ENCODE data around the gene DCHS2. TPM values are rescaled to one million over a fixed set of nuclear protein-coding genes. Genes with fewer than 3 reads are reported as not detected.

The DCHS2 gene
- total RNA-seq, 2 experiments from 2014 or later: not detected

DNA sequence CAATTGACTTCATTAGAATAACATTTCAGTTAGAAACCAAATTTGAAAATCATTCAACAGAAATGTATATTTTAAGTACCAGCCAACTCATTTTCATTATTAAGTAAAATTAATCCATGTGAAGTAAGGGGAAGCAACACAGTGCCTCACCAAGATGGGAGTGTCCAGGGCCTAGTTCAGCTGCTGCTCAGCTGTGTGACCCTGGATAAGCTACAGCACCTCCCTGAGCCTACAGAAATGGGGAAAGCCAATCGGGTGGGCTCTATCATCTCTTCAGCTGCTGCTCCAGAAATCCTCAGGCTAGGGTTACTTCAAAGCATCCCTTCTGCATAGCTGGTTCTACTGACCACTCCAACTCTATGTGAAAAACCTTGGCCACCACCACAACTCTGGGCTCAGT, 18.7 kb downstream of the DCHS2 start:
- no peak for TF ChIP-seq EZH2phosphoT487 (IDR thresholded peaks at IDR 0.05; ENCODE audit: borderline replicate concordance, low read depth, low read length)
- TF ChIP-seq, protein P1, sequence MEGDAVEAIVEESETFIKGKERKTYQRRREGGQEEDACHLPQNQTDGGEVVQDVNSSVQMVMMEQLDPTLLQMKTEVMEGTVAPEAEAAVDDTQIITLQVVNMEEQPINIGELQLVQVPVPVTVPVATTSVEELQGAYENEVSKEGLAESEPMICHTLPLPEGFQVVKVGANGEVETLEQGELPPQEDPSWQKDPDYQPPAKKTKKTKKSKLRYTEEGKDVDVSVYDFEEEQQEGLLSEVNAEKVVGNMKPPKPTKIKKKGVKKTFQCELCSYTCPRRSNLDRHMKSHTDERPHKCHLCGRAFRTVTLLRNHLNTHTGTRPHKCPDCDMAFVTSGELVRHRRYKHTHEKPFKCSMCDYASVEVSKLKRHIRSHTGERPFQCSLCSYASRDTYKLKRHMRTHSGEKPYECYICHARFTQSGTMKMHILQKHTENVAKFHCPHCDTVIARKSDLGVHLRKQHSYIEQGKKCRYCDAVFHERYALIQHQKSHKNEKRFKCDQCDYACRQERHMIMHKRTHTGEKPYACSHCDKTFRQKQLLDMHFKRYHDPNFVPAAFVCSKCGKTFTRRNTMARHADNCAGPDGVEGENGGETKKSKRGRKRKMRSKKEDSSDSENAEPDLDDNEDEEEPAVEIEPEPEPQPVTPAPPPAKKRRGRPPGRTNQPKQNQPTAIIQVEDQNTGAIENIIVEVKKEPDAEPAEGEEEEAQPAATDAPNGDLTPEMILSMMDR (conservative IDR thresholded peaks at IDR 0.05; ENCODE audit: low read length): no peak
- intact Hi-C loops (cut with micrococcal nuclease; ENCODE audit: unreplicated experiment): no loop called here
- no TSS peak for BruUV-seq (replicated peaks)
- Histone ChIP-seq H2AFZ (ENCODE audit: low read length) (no peak overlapping the region), H3K9me3 (ENCODE audit: low read length) (no peaks in the 10 kb centered on the region), H3K9me2 (ENCODE audit: insufficient read depth, low read length) (no peaks in the 10 kb centered on the region), H3K4me2 (ENCODE audit: low read length) (no peak overlapping the region), H3K36me3 (ENCODE audit: insufficient read depth, low read length) (no peaks in the 10 kb centered on the region), H3K79me2 (ENCODE audit: insufficient read depth, low read depth, low read length) (no peaks in the 10 kb centered on the region), H3K27ac (ENCODE audit: low read depth, low read length, poor library complexity, severe bottlenecking) (no peak overlapping the region), H3K4me3 (ENCODE audit: low read depth, low read length, poor library complexity, severe bottlenecking) (no peak overlapping the region), H4K20me1 (ENCODE audit: insufficient read depth, low read length) (no peaks in the 10 kb centered on the region), H3K4me1 (ENCODE audit: insufficient read depth, low read length, poor library complexity, severe bottlenecking) (no peaks in the 10 kb centered on the region)
- no peak for DNase-seq (ENCODE audit: low spot score)
- CTCF ChIA-PET (ENCODE audit: unreplicated experiment): no interaction called here
- POLR2A ChIA-PET: interaction anchor here (1.2 kb wide), 1 partner anchor 9 kb away, joined by 3 read pairs; no protein-coding TSS in a partner anchor

- no peak for DNase-seq (ENCODE audit: low spot score)
- TF ChIP-seq EZH2phosphoT487 (IDR thresholded peaks at IDR 0.05; ENCODE audit: borderline replicate concordance, low read depth, low read length): no peak
- TF ChIP-seq, protein P1 (conservative IDR thresholded peaks at IDR 0.05; ENCODE audit: low read length): no peak
- no peak overlapping the region for H2AFZ ChIP-seq (ENCODE audit: low read length)
- H3K36me3 ChIP-seq (ENCODE audit: insufficient read depth, low read length): no peaks in the 10 kb centered on the region
- BruUV-seq (replicated peaks): no TSS peak
- ChIA-PET POLR2A (interaction anchor here (0.8 to 1.2 kb wide), 2 partner anchors 10 to 12 kb away, joined by 3 read pairs; no protein-coding TSS in a partner anchor), CTCF (ENCODE audit: unreplicated experiment) (interaction anchor here (1.0 kb wide), 1 partner anchor 11 kb away, joined by 3 read pairs; no protein-coding TSS in a partner anchor)
- no peak overlapping the region for H3K27ac ChIP-seq (ENCODE audit: low read depth, low read length, poor library complexity, severe bottlenecking)
- no peak overlapping the region for H3K4me2 ChIP-seq (ENCODE audit: low read length)
- no peaks in the 10 kb centered on the region for H3K9me2 ChIP-seq (ENCODE audit: insufficient read depth, low read length)
- H3K4me1 ChIP-seq (ENCODE audit: insufficient read depth, low read length, poor library complexity, severe bottlenecking): no peaks in the 10 kb centered on the region
- no peaks in the 10 kb centered on the region for H4K20me1 ChIP-seq (ENCODE audit: insufficient read depth, low read length)
- H3K4me3 ChIP-seq (ENCODE audit: low read depth, low read length, poor library complexity, severe bottlenecking): no peak overlapping the region
- H3K79me2 ChIP-seq (ENCODE audit: insufficient read depth, low read depth, low read length): no peaks in the 10 kb centered on the region
- intact Hi-C loops (cut with micrococcal nuclease; ENCODE audit: unreplicated experiment): no loop called here
- no peaks in the 10 kb centered on the region for H3K9me3 ChIP-seq (ENCODE audit: low read length)
These were observed 19.9 kb downstream of the DCHS2 start for GRCh38 chr4:154471526-154472331.

DNA sequence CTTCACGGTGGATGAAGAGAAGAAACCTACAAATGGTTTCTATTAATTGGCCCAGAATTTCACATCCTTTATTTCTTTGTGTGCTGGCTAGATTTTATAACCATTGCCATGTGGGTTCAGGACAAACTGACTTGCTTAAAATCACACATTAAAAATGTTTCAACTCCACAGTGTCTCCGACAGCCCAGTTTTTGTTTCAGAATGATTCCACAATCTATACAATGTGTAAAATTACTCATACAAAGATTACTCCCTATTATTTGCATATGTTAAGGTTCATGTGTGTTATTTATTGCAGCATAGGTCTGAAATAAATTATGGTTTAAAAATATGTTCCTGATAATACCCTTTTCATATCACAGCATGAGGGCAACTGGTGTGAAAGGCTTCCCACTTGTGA, 20.6 kb downstream of the DCHS2 start:
- no peak overlapping the region for H3K27ac ChIP-seq (ENCODE audit: low read depth, low read length, poor library complexity, severe bottlenecking)
- no peaks in the 10 kb centered on the region for H3K36me3 ChIP-seq (ENCODE audit: insufficient read depth, low read length)
- BruUV-seq (replicated peaks): no TSS peak
- no peaks in the 10 kb centered on the region for H3K4me1 ChIP-seq (ENCODE audit: insufficient read depth, low read length, poor library complexity, severe bottlenecking)
- no peak overlapping the region for H3K4me3 ChIP-seq (ENCODE audit: low read depth, low read length, poor library complexity, severe bottlenecking)
- POLR2A ChIA-PET: interaction anchor here (0.5 kb wide), 1 partner anchor 14 kb away, joined by 4 read pairs; no protein-coding TSS in a partner anchor
- no peak overlapping the region for H3K4me2 ChIP-seq (ENCODE audit: low read length)
- TF ChIP-seq EZH2phosphoT487 (IDR thresholded peaks at IDR 0.05; ENCODE audit: borderline replicate concordance, low read depth, low read length): no peak
- TF ChIP-seq, protein P1 (conservative IDR thresholded peaks at IDR 0.05; ENCODE audit: low read length): no peak
- no peak for DNase-seq (ENCODE audit: low spot score)
- no peaks in the 10 kb centered on the region for H3K9me2 ChIP-seq (ENCODE audit: insufficient read depth, low read length)
- H3K9me3 ChIP-seq (ENCODE audit: low read length): no peaks in the 10 kb centered on the region
- intact Hi-C loops (cut with micrococcal nuclease; ENCODE audit: unreplicated experiment): no loop called here
- no peaks in the 10 kb centered on the region for H3K79me2 ChIP-seq (ENCODE audit: insufficient read depth, low read depth, low read length)
- CTCF ChIA-PET (ENCODE audit: unreplicated experiment): no interaction called here
- H4K20me1 ChIP-seq (ENCODE audit: insufficient read depth, low read length): no peaks in the 10 kb centered on the region
- no peak overlapping the region for H2AFZ ChIP-seq (ENCODE audit: low read length)

All from OCI-LY7 (cell line).